IMR-90 (cell line): ENCODE measurements around the gene SOX9. TPM values are rescaled to one million over a fixed set of nuclear protein-coding genes. Genes with fewer than 3 reads are reported as not detected.

Experiments
- ATAC-seq: fragments of 200-7000 bp; cut with Tn5 transposase; 2 replicates; pipeline ENCODE4 v1.9.1; 2020; ENCODE audit warnings: low read depth, mild to moderate bottlenecking, moderate library complexity
- BruUV-seq: library from RNA; stranded (reverse); fragments of 400-500 nt; replicated peaks from 2 replicates; lab custom pipeline; 2021; lab: Mats Ljungman, UMichigan
- CTCF ChIA-PET: fragments of 300-600 bp; formaldehyde crosslinking; extraction: SDS; loops from one replicate; lab custom pipeline; 2021; ENCODE audit warnings: antibody characterized with exemption; lab: Yijun Ruan, JAX
- POLR2A ChIA-PET: fragments of 300-600 bp; sonication (Branson Sonifier 250); formaldehyde crosslinking; loops from one replicate; lab custom pipeline; 2022; ENCODE audit warnings: antibody characterized with exemption; ENCODE audit not compliant: unreplicated experiment; lab: Charles Lee
- DNase-seq: peaks from one replicate; pipeline ENCODE4 v3.0.0; 2013
- H2AFZ ChIP-seq: replicated peaks from 2 replicates; pipeline ENCODE3; 2013; ENCODE audit warnings: low read length, mild to moderate bottlenecking; ENCODE audit not compliant: poor library complexity
- H2AK5ac ChIP-seq: 2 replicates; pipeline ENCODE4 v1.6.1; 2013; ENCODE audit warnings: low read depth, low read length, inconsistent platforms
- H2AK9ac ChIP-seq: replicated peaks from 2 replicates; pipeline ENCODE3; 2013; ENCODE audit warnings: mild to moderate bottlenecking, low read depth, low read length, moderate library complexity; ENCODE audit not compliant: poor library complexity
- H2BK120ac ChIP-seq: 2 replicates; pipeline ENCODE4 v1.6.1; 2013; ENCODE audit warnings: low read depth, low read length, inconsistent platforms
- H2BK15ac ChIP-seq: 3 replicates; pipeline ENCODE4 v1.6.1; 2013; ENCODE audit warnings: low read depth, low read length, inconsistent platforms
- H2BK20ac ChIP-seq: 2 replicates; pipeline ENCODE4 v1.6.1; 2013; ENCODE audit warnings: low read depth, mild to moderate bottlenecking, inconsistent platforms, low read length, moderate library complexity
- H2BK5ac ChIP-seq: 2 replicates; pipeline ENCODE4 v1.6.1; 2013; ENCODE audit warnings: mild to moderate bottlenecking, low read depth, low read length, inconsistent platforms; ENCODE audit not compliant: poor library complexity, severe bottlenecking
- H3K14ac ChIP-seq: replicated peaks from 2 replicates; pipeline ENCODE4 v1.6.1; 2013; ENCODE audit warnings: low read depth, low read length, inconsistent platforms
- H3K18ac ChIP-seq: 2 replicates; pipeline ENCODE4 v1.6.1; 2013; ENCODE audit warnings: low read depth, low read length, control low read depth
- H3K23ac ChIP-seq: 2 replicates; pipeline ENCODE4 v1.6.1; 2013; ENCODE audit warnings: low read depth, low read length, inconsistent platforms
- H3K27ac ChIP-seq: 2 replicates; pipeline ENCODE4 v1.5.1; 2013; ENCODE audit warnings: mild to moderate bottlenecking, control low read depth, low read length; ENCODE audit not compliant: insufficient read depth
- H3K27me3 ChIP-seq: 2 replicates; pipeline ENCODE4 v1.6.1; 2013; ENCODE audit warnings: low read length; ENCODE audit not compliant: control insufficient read depth, insufficient read depth
- H3K36me3 ChIP-seq: 2 replicates; pipeline ENCODE4 v1.6.1; 2013; ENCODE audit warnings: low read length, mixed read lengths; ENCODE audit not compliant: control insufficient read depth, insufficient read depth
- H3K4ac ChIP-seq: 2 replicates; pipeline ENCODE4 v1.6.1; 2013; ENCODE audit warnings: low read depth, low read length, inconsistent platforms
- H3K4me1 ChIP-seq: 2 replicates; pipeline ENCODE4 v1.6.1; 2013; ENCODE audit warnings: low read length, mixed read lengths; ENCODE audit not compliant: control insufficient read depth, insufficient read depth
- H3K4me2 ChIP-seq: 2 replicates; pipeline ENCODE4 v1.6.1; 2013; ENCODE audit warnings: low read depth, mild to moderate bottlenecking, control low read depth, low read length, moderate library complexity
- H3K4me3 ChIP-seq: 2 replicates; pipeline ENCODE4 v1.5.1; 2013; ENCODE audit warnings: low read depth, mild to moderate bottlenecking, control low read depth, low read length, moderate library complexity; ENCODE audit not compliant: insufficient read depth
- H3K56ac ChIP-seq: 2 replicates; pipeline ENCODE4 v1.6.1; 2013; ENCODE audit warnings: low read length, inconsistent platforms; ENCODE audit not compliant: insufficient read depth; ENCODE audit errors: extremely low read depth
- H3K79me1 ChIP-seq, 2 experiments: 2 replicates each; pipeline ENCODE4 v1.6.1; 2013; ENCODE audit warnings: low read length in 2 of 2, inconsistent platforms in 1 of 2, low read depth in 1 of 2
- H3K9ac ChIP-seq: 2 replicates; pipeline ENCODE4 v1.6.1; 2013; ENCODE audit warnings: low read depth, low read length, control low read depth
- H3K9me1 ChIP-seq: 2 replicates; pipeline ENCODE4 v1.6.1; 2013; ENCODE audit warnings: low read length, inconsistent platforms; ENCODE audit not compliant: insufficient read depth
- H3K9me3 ChIP-seq: 2 replicates; pipeline ENCODE4 v1.6.1; 2013; ENCODE audit warnings: low read length; ENCODE audit not compliant: control insufficient read depth, insufficient read depth
- H4K20me1 ChIP-seq: 2 replicates; pipeline ENCODE4 v1.6.1; 2013; ENCODE audit warnings: low read length, inconsistent platforms; ENCODE audit not compliant: insufficient read depth
- H4K5ac ChIP-seq: 2 replicates; pipeline ENCODE4 v1.6.1; 2013; ENCODE audit warnings: mild to moderate bottlenecking, low read depth, low read length, control low read depth
- H4K8ac ChIP-seq, 2 experiments: 2 replicates each; pipeline ENCODE4 v1.6.1; 2013; ENCODE audit warnings: low read depth in 2 of 2, low read length in 2 of 2, control low read depth in 1 of 2, inconsistent platforms in 1 of 2
- H4K91ac ChIP-seq: 2 replicates; pipeline ENCODE4 v1.6.1; 2013; ENCODE audit warnings: low read depth, low read length, inconsistent platforms; ENCODE audit not compliant: insufficient read depth
- BHLHE40 ChIP-seq: fragments of 150-350 bp; IDR thresholded peaks from 2 replicates; pipeline ENCODE4 v1.6.1; 2016; ENCODE audit warnings: mild to moderate bottlenecking, low read depth, low read length
- CEBPB ChIP-seq: IDR thresholded peaks from 2 replicates; pipeline ENCODE4 v1.6.1; 2012; ENCODE audit warnings: low read depth, low read length, improper control_type of control experiment
- CHD1 ChIP-seq: IDR thresholded peaks from 2 replicates; pipeline ENCODE4 v1.6.1; 2012; ENCODE audit warnings: low read depth, low read length, improper control_type of control experiment
- MAZ ChIP-seq: IDR thresholded peaks from 2 replicates; pipeline ENCODE4 v1.6.1; 2012; ENCODE audit warnings: low read depth, mild to moderate bottlenecking, low read length, improper control_type of control experiment, moderate library complexity, borderline replicate concordance
- MXI1 ChIP-seq: IDR thresholded peaks from 2 replicates; pipeline ENCODE4 v1.6.1; 2012; ENCODE audit warnings: low read depth, mild to moderate bottlenecking, low read length, moderate library complexity, borderline replicate concordance
- NFE2L2 ChIP-seq: fragments of 150-350 bp; IDR thresholded peaks from 2 replicates; pipeline ENCODE4 v1.6.1; 2016; ENCODE audit warnings: low read depth, mild to moderate bottlenecking, low read length
- POLR2A ChIP-seq: IDR thresholded peaks from 2 replicates; pipeline ENCODE4 v1.6.1; 2012; ENCODE audit warnings: mild to moderate bottlenecking, low read depth, low read length
- RCOR1 ChIP-seq: IDR thresholded peaks from 2 replicates; pipeline ENCODE4 v1.6.1; 2012; ENCODE audit warnings: mild to moderate bottlenecking, low read length, improper control_type of control experiment; ENCODE audit not compliant: insufficient replicate concordance
- SMC3 ChIP-seq: fragments of 150-350 bp; IDR thresholded peaks from 2 replicates; pipeline ENCODE4 v1.6.1; 2016; ENCODE audit warnings: low read depth, mild to moderate bottlenecking, antibody characterized with exemption, low read length, moderate library complexity
- WGBS, 2 experiments: methylation state at CpG; one replicate each; pipeline versions ENCODE4 v1.1.5 to v1.1.7; 2013; ENCODE audit warnings: missing lambda C conversion rate in 2 of 2; ENCODE audit not compliant: insufficient read length in 1 of 2; ENCODE audit errors: extremely low coverage in 2 of 2; 5-methylcytosine and 5-hydroxymethylcytosine counted together
- dilution Hi-C: fragments of 300-500 bp; cut with HindIII; formaldehyde crosslinking; loops from one replicate; pipeline ENCODE4 v1.14.3; 2018; ENCODE audit warnings: low sequenced_read_pairs; ENCODE audit not compliant: unreplicated experiment
- in situ Hi-C: fragments of 300-500 bp; cut with MboI; formaldehyde crosslinking; loops from 3 replicates; pipeline ENCODE4 v1.14.3; 2019; ENCODE audit warnings: low sequenced_read_pairs, inconsistent platforms, mixed read lengths
- intact Hi-C: fragments of 100-400 bp; cut with micrococcal nuclease; formaldehyde crosslinking; loops from 2 replicates; pipeline ENCODE4 v1.10.0; 2022
- polyA plus RNA-seq, 3 experiments: library from polyadenylated mRNA; depleted of rRNA; stranded (reverse); fragments of >200 nt; gene quantifications; 2 replicates each; pipeline ENCODE4 v1.2.3, GENCODE V29; 2012; ENCODE audit warnings: low replicate concordance in 1 of 3
- total RNA-seq: library from RNA; depleted of rRNA; stranded (reverse); fragments of >200 nt; gene quantifications from 2 replicates; pipeline ENCODE4 v1.2.3, GENCODE V29; 2012
- TF ChIP-seq, protein P1 (sequence below): fragments of 150-350 bp; IDR thresholded peaks from 2 replicates; pipeline ENCODE4 v1.6.1; 2016; ENCODE audit warnings: low read depth, mild to moderate bottlenecking, low read length, moderate library complexity, borderline replicate concordance
- TF ChIP-seq, protein P2 (sequence below): conservative IDR thresholded peaks from 2 replicates; pipeline ENCODE4 v1.5.1; 2012; ENCODE audit warnings: mild to moderate bottlenecking, low read depth, low read length, improper control_type of control experiment

The SOX9 gene
- total and polyA plus RNA-seq, 2 of the 4 experiments (the other 2 are of a cell fraction), result 4.1 to 12.7 TPM

DNA sequence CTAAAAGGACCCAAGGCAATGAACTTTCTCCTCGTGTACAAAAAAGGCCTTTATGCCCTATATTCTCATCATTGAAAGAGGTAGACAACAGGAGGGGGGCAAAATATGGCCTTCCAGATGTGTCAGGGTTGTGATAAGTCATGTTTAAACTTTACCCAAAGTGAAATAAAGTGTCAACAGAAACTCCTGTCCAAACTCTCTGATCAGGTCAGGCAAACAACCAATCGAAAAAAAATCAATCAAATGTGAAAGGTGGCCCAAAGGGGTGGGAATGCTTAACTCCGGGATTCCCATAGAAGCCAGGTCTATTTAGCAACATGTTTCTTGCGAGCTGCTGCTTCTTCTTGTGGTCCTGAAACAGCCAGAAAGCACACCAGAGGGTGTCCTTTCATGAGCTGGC lies 49.5 kb upstream of the SOX9 start:
- BruUV-seq, result no TSS peak
- H2AFZ ChIP-seq, result no peak overlapping the region
- H3K18ac ChIP-seq, result no peak overlapping the region
- H4K91ac ChIP-seq, result no peak overlapping the region
- WGBS, 2 experiments, result 45% methylated on average over 2 of the region's 4 CpGs; no CpG with 5 or more reads in 1 of the 2 experiments
- ChIA-PET CTCF (no interaction called here), POLR2A (no interaction called here)
- H3K27ac ChIP-seq, result no peak overlapping the region
- no peak overlapping the region for H3K9ac ChIP-seq
- no peak overlapping the region for H2AK9ac ChIP-seq
- dilution Hi-C loops (no loop called here), in situ Hi-C loops (no loop called here), intact Hi-C loops (no loop called here)
- H2BK20ac ChIP-seq, result no peak overlapping the region
- no peak for TF ChIP-seq CHD1
- no peak for TF ChIP-seq MXI1
- TF ChIP-seq, protein P1, sequence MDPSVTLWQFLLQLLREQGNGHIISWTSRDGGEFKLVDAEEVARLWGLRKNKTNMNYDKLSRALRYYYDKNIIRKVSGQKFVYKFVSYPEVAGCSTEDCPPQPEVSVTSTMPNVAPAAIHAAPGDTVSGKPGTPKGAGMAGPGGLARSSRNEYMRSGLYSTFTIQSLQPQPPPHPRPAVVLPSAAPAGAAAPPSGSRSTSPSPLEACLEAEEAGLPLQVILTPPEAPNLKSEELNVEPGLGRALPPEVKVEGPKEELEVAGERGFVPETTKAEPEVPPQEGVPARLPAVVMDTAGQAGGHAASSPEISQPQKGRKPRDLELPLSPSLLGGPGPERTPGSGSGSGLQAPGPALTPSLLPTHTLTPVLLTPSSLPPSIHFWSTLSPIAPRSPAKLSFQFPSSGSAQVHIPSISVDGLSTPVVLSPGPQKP, result no peak
- TF ChIP-seq POLR2A, result no peak
- no peak for TF ChIP-seq SMC3
- TF ChIP-seq CEBPB, result no peak
- no peak for TF ChIP-seq BHLHE40
- TF ChIP-seq RCOR1, result no peak
- no peak for TF ChIP-seq NFE2L2
- no peak for TF ChIP-seq MAZ
- TF ChIP-seq, protein P2, sequence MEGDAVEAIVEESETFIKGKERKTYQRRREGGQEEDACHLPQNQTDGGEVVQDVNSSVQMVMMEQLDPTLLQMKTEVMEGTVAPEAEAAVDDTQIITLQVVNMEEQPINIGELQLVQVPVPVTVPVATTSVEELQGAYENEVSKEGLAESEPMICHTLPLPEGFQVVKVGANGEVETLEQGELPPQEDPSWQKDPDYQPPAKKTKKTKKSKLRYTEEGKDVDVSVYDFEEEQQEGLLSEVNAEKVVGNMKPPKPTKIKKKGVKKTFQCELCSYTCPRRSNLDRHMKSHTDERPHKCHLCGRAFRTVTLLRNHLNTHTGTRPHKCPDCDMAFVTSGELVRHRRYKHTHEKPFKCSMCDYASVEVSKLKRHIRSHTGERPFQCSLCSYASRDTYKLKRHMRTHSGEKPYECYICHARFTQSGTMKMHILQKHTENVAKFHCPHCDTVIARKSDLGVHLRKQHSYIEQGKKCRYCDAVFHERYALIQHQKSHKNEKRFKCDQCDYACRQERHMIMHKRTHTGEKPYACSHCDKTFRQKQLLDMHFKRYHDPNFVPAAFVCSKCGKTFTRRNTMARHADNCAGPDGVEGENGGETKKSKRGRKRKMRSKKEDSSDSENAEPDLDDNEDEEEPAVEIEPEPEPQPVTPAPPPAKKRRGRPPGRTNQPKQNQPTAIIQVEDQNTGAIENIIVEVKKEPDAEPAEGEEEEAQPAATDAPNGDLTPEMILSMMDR, result no peak
- H3K4me3 ChIP-seq, result no peak overlapping the region
- DNase-seq, result no peak
- ATAC-seq, result no peak
- no peaks in the 10 kb centered on the region for H3K9me3 ChIP-seq
- no peaks in the 10 kb centered on the region for H4K20me1 ChIP-seq
- no peak overlapping the region for H2BK120ac ChIP-seq
- peaks cover 20% of the 10 kb centered on the region for H3K27me3 ChIP-seq
- no peak overlapping the region for H3K14ac ChIP-seq
- H2AK5ac ChIP-seq, result no peak overlapping the region
- no peak overlapping the region for H3K23ac ChIP-seq
- no peak overlapping the region for H3K56ac ChIP-seq
- H2BK5ac ChIP-seq, result no peak overlapping the region
- no peaks in the 10 kb centered on the region for H3K79me1 ChIP-seq
- H3K36me3 ChIP-seq, result no peaks in the 10 kb centered on the region
- H3K9me1 ChIP-seq, result no peaks in the 10 kb centered on the region
- H3K4me2 ChIP-seq, result no peak overlapping the region
- no peak overlapping the region for H2BK15ac ChIP-seq
- no peak overlapping the region for H4K5ac ChIP-seq
- no peak overlapping the region for H4K8ac ChIP-seq
- H3K4me1 ChIP-seq, result no peaks in the 10 kb centered on the region
- no peak overlapping the region for H3K4ac ChIP-seq
